Uterus (tissue), 2 donors: Measurements from ENCODE around the gene PTK7.

Experiments
- POLR2A ChIP-seq, 2 donors: fragments of 450-650 bp; IDR thresholded peaks; one replicate each; pipeline ENCODE4 v1.6.1; 2016; ENCODE audit warnings: antibody characterized with exemption in 2 of 2, mild to moderate bottlenecking in 1 of 2, moderate library complexity in 1 of 2
- TF ChIP-seq, protein P1 (sequence below), 4 experiments: fragments of 200-600 bp in 2 of 4; fragments of 450-650 bp in 2 of 4; sonication (generic) in 2 of 4; IDR thresholded peaks; one replicate each; pipeline ENCODE4 v1.5.1; 2016 to 2019; ENCODE audit warnings: antibody characterized with exemption in 4 of 4, mild to moderate bottlenecking in 2 of 4, moderate library complexity in 1 of 4

DNA sequence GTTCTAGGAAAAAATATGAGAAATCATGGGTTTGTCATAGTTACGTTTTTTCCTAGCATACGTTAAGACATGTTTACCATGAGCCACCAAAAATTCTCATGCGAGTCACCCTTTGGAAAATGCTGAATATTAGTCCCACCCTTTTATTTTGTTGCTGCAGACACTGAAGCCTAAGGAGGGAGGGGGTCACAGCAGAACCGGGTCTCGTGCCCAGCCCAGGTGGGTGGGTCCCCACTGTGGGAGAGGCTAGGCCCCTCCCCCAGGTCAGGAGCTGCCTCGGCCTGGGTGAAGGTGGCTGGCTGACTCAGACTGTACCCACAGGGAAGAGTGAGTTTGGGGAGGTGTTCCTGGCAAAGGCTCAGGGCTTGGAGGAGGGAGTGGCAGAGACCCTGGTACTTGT is 68.8 kb downstream of the PTK7 start:
- TF ChIP-seq, protein P1, sequence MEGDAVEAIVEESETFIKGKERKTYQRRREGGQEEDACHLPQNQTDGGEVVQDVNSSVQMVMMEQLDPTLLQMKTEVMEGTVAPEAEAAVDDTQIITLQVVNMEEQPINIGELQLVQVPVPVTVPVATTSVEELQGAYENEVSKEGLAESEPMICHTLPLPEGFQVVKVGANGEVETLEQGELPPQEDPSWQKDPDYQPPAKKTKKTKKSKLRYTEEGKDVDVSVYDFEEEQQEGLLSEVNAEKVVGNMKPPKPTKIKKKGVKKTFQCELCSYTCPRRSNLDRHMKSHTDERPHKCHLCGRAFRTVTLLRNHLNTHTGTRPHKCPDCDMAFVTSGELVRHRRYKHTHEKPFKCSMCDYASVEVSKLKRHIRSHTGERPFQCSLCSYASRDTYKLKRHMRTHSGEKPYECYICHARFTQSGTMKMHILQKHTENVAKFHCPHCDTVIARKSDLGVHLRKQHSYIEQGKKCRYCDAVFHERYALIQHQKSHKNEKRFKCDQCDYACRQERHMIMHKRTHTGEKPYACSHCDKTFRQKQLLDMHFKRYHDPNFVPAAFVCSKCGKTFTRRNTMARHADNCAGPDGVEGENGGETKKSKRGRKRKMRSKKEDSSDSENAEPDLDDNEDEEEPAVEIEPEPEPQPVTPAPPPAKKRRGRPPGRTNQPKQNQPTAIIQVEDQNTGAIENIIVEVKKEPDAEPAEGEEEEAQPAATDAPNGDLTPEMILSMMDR (IDR thresholded peaks at IDR 0.05): no peak
- no peak for TF ChIP-seq POLR2A (IDR thresholded peaks at IDR 0.05)
